OCI-LY3 (cell line): Measurements from ENCODE around the gene UROC1.

Source experiments
- EZH2phosphoT487 ChIP-seq: fragments of 200-600 bp; shearing (Covaris generic); IDR thresholded peaks from 2 replicates; pipeline ENCODE4 v1.6.1; 2018; ENCODE audit warnings: antibody characterized with exemption, mixed run types, low read depth
- TF ChIP-seq, protein P1 (sequence below): fragments of 200-600, 300-600 bp; sonication (generic); IDR thresholded peaks from 2 replicates; pipeline ENCODE4 v1.5.1; 2014; ENCODE audit warnings: antibody characterized with exemption, low read length, low read depth

DNA sequence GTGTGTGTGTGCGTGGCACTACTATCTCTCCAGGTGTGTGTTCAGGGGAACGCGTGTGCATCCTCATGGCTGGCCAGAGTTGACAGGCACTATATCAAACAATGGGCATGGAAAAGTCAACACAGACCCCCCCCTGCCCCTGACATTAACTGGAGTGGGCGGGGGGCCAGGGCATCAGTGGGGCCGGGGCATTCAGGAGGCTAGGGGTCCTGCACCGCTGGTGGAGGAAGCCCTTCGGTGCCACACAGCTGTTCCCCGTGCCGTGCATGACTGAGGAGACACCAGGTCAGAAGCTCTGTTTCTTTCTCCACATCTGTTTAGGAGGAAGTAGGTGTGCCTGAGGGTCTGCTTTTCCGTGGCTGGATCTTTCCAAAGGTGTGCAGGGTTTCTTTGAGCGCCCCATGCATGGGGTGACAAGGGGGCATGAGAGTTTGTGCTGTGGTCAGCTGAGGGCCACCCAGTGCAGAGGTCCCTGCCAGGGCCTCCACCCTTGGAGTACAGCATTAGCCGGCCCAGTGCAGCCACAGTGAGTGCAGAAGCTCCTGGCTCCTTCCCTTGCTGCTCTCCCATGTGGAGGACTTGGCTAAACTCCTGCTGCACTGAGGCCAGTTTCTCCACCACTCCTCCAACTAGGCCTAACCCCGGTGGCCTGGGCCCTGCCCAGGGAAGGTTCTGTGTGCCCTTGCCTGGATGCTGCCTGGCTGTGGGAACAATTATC lies 33.7 kb upstream of the UROC1 start:
- TF ChIP-seq, protein P1, sequence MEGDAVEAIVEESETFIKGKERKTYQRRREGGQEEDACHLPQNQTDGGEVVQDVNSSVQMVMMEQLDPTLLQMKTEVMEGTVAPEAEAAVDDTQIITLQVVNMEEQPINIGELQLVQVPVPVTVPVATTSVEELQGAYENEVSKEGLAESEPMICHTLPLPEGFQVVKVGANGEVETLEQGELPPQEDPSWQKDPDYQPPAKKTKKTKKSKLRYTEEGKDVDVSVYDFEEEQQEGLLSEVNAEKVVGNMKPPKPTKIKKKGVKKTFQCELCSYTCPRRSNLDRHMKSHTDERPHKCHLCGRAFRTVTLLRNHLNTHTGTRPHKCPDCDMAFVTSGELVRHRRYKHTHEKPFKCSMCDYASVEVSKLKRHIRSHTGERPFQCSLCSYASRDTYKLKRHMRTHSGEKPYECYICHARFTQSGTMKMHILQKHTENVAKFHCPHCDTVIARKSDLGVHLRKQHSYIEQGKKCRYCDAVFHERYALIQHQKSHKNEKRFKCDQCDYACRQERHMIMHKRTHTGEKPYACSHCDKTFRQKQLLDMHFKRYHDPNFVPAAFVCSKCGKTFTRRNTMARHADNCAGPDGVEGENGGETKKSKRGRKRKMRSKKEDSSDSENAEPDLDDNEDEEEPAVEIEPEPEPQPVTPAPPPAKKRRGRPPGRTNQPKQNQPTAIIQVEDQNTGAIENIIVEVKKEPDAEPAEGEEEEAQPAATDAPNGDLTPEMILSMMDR, result no peak
- TF ChIP-seq EZH2phosphoT487, result no peak
